Frontal cortex (tissue), 4 donors: ENCODE measurements around the gene SLC8A3. TPM values are rescaled to one million over a fixed set of nuclear protein-coding genes. Genes with fewer than 3 reads are reported as not detected.

Experiments
- DNase-seq, 2 donors: peaks; one replicate each; pipeline ENCODE4 v3.0.0; 2012; ENCODE audit warnings: low spot score in 2 of 2
- FAIRE-seq: peaks from 2 replicates; lab custom pipeline; 2012; peaks lifted over from hg19 to GRCh38; lab: Jason Lieb, UNC
- total RNA-seq: library from RNA; depleted of rRNA; stranded (reverse); fragments of >200 nt; gene quantifications from one replicate; pipeline ENCODE4 v1.2.3, GENCODE V29; 2014
- donor health status: control.
- donor health status: control.
- donor health status: control.

The SLC8A3 gene
- total RNA-seq, 1 donor from 2014 or later, result 43.6 TPM

DNA sequence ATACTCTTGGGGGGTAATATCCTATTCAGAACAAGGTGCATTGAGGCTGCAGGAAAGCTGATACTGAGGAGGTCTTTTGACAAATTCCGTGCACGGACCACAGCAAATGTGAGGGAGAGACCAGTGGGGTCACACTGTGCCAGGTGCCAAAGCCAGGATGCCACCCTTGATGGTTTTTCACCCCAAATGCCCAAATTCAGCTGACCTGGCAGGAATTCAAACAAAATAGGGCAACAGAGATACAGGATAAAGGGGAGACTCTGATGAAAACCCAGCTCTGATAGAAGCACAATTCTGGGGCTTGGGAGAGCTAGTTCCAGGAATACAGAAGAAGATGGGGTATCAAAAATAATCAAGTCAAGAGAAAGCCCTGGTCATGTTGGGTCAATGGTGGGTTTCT lies 55.3 kb downstream of the SLC8A3 start:
- DNase-seq, result no peak
- no peak for FAIRE-seq

DNA sequence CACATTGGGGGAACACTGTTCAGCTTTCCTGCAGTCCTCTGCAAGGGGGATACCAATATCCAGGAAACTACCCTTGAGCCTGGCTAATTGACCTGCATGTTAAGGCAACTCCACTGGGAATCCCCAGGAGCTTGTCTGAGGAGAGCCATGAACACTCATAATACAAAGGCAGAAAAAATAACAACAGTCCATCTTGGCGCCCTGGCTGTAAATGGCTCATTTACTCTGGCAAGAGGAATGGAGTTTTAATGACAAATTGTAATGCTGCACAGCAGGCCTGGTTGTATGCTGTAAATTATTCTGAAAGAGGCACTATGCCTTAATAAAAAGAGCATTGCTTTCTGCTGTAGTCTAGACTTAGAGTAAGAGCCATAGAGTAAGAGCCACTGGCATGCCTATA lies 58.3 kb downstream of the SLC8A3 start:
- DNase-seq, result no peak
- no peak for FAIRE-seq

DNA sequence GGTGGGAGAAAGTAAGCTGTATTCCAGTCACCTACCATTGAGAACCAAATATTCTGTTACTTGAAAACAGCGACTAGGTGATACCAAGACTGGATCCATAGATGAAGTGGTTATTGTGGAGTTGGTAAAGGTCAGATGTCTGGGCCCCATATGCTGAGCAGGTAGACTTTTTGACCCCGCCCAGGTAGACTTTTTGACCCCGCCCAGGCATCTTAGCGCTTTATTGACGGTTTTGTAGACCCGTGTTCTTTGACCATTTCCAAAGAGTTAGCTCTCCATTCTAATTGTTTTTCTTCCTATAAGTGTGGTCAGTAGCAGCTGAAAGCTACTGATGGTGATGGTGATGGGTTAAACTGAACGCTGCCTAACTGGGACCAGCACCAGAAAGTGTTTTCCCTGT lies 61.6 kb downstream of the SLC8A3 start:
- FAIRE-seq (no peak), DNase-seq (no peak)

DNA sequence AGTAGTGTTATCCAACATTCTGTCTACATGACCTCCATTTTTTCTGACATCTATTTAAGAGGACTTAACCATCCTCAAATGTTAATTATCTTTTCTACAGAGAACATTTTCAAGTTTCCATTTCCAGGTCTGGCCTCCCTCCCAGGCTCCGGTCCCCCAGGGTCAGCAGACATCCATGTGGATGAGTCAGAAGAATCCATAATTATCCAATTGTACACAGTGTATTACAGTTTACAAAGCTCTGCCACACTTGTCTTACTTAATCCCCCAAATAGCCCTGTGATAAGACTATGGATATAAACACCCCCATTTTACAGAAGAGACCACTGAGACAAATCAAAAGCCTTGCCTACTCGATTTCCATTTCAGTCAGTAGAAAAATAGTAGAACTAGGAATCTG lies 65.0 kb downstream of the SLC8A3 start:
- no peak for DNase-seq
- FAIRE-seq, result no peak

DNA sequence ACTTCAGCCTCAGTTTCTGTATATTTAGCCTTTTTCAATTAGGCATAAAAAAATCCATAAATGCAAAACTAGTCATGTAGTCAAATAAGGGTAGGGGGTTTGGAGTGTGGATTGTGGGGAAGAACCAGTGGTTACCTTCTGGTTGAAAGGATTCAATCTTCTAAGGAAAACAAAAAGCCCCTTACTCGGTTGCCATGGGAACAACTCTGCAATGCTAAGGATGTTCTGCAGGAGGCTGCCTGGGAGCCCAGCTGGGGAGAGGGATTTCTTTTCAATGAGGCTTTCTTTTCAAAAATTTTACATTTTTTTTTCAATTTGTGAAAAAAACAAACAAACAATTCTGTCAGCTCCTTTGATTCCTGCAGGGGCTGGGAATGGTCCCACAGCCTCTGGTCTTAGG lies 67.2 kb downstream of the SLC8A3 start:
- no peak for DNase-seq
- FAIRE-seq, result no peak

DNA sequence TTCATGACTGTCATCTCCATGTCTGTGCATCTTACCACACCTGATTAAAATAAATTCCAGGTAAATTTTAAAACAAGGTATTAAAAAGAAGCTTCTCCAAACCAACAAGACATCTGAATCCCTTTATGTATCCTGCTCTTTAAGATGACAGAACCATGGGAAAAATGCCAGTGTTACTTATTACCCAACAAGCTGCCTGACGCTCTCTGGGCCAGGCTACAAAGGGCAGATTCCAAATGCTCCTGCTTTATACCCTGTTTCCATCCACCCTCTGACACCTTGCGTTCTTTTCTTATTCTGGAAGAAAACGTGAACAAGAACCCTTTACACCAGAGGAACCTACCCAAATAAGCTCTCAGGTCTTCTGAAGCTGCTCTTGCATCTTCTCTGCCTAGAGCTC lies 70.7 kb downstream of the SLC8A3 start:
- DNase-seq (no peak), FAIRE-seq (no peak)

DNA sequence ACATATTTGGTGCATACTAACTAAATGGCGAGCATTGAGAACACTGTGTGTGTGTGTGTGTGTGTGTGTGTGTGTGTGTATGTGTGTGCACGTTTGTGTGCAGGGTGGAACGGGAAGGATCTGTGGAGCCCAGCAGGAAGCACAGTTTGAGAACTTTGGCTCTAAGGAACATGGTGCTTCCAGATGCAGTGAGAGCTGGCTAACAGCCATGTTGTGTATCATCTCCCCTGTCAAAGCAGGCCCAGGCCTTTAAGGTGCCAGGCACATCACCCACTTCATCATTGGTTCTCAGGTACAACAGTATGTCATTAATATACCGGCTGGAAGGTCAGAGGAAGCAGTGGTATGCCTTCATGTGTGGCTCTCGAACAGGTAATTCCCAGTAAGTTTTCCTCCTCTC lies 72.5 kb downstream of the SLC8A3 start:
- DNase-seq (no peak), FAIRE-seq (no peak)

DNA sequence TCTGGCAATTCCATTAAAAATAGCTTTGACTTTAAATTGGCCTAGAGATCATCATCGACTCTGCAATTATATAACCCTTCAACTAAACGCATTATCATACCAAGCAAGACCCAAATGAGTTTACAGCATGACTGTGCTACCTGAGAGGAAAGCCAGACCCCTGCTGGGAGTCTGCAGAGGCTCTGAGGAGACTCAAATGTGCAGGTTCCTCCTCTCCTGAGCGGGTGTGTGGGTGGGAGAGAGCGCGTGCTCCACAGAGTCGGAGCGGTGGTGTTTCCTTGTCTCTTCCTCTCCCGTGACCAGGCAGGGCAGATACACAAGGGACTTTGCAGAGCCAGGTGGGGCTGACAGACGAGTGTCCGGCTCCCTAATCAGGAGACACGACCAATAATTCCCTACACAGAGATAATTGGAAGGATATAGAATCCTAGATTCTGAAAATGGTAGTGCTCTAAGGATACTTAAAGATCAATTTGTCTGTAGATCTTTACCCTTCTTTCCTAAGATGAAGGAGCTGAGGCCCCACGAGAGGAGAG lies 74.1 kb downstream of the SLC8A3 start:
- DNase-seq (no peak), FAIRE-seq (no peak)

DNA sequence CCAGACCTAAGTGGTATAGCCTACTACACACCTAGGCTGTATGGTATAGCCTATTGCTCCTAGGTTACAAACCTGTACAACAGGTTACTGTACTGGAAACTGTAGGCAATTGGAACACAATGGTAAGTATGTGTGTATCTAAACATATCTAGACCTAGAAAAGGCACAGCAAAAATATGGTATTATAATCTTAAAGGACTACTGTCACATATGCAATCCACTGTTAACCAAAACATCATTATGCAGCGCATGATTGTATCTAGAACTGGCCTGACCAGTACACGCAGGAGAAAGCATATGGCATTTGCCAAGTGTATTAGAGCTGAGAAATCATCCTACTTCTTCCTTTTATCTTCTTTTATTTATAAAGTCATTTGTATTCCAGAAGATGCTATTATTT lies 75.5 kb downstream of the SLC8A3 start:
- FAIRE-seq, result no peak
- no peak for DNase-seq

DNA sequence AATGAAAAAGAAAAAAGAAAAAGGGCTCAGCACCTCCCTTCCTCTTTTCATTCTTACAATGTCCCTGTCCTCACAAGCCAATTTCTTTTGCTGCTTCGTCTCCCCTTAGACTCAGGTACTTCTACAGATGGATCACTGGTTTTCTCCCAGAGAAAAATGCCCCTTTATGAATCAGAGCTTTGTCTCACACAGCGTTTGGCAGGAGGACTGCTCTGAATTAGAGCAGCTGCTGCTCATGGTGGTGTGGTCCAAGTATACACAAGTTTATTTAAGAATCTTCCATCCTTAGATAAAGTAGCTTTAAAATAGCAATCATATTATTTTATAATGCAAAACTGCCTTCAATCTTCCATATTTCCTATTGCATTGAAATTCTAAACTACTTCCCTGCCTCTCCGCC lies 80.3 kb downstream of the SLC8A3 start:
- no peak for FAIRE-seq
- no peak for DNase-seq

DNA sequence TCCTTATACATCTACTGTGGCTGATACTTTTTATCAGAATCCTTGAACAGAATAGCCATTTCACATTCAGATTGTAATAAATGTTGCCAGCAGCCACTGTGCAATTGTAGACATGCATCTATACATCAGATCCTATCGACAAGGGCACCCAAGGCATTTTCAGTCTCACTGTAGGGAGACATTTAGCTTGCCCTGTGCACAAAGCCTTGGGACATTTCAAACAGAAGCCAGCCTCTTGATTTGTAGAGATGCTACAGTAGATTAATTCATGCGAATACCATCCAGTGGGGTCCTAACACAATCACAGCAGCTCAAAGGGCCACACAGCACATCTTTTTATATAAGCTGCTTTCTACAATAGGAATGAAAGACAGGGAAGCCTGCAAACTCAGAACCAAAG lies 81.4 kb downstream of the SLC8A3 start:
- DNase-seq (no peak), FAIRE-seq (no peak)

DNA sequence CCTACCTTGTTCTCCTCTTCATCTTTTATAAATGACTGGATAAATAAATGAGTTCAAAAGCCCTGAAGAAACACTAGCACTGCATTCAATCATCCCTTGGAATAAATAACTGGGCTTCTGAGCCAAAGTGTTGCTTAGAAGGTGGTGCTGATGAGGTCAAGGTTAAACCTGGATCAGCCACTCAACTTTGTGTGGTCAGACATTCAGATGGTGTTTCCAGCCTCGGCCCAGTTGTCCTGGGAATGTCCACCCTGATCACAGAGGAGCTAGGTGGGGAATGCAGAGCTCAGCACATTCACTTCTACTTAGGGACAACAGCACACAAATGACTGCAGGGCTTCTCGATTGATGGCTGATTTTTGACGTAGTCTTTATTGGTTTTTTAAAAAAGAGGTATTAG lies 88.7 kb downstream of the SLC8A3 start:
- no peak for FAIRE-seq
- no peak for DNase-seq

DNA sequence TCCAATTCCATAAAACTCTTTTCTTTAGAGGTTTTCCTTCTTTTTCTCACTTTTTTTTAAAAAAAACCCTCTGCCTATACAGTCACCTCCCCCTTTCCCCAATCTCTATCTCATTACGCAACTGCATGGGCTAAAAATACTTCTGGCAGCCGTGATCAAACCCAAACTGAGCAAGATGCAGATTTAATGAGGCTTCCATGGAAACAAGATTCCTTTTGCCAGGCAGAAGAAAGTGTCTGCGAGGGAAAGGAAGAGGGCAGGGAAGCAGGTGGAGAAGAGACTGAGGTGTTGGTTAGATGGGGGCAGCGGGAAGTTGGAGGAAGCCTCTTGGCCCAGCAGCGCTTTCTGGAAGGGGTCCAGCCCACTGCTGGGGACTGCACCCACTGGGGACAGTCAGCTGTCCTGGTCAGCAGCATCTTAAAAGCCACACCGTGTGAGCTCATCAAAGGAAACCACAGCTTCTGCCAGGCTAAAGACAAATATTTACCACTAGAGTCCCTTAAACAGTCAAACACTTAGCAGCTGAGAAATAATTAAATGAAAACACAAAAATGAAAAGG lies 90.4 kb downstream of the SLC8A3 start:
- DNase-seq (no peak), FAIRE-seq (no peak)

DNA sequence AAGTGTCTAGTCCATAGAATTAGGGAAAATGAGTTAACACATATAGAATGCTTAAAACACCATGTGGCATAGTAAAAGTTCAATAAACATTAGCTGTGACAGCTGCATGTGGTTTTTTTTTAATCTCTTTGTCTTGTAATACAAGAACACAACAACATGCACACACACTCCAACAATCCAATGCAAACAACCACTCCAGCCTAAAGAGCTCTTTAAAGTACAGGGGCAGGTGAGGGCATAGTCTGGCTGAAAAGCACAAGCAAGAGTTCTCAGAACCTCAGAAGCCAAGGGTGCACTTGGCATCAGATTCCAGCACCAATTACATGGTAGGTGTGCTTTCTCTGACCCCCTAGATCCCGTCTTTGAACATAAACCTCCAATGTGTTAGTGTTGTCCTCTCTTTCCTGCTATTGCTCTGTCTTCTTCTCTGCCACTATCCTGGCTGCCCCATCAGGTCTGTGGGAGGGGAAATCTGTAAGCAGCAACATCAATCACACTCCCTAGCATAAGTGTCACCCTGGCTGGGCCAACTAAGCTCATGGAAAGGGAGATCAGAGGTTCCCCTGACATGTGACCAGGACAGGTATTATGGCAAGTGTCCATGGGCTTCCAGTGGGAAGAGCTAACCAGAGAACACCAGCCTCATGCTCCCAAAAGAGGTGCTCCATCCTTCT lies 91.0 kb downstream of the SLC8A3 start:
- DNase-seq (no peak), FAIRE-seq (no peak)

DNA sequence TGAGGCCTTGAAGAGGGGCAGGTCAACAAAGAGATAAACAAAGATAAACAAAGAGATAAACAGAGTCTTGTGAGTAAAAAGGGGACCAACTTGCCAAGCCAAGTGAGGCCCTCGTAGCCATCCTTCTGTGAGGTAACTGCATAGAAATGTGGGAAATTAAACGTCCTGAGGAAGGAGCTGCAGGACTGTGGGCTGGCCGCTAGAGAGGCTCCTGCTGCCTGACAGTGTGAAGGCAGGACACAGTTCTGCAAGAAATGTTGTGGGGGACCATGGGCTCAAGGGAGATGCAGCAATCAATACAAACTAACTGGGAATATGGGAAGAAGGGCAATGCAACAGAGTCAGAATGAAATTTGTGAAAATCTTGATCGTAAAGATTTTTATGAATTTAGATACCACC lies 91.9 kb downstream of the SLC8A3 start:
- FAIRE-seq (no peak), DNase-seq (no peak)

DNA sequence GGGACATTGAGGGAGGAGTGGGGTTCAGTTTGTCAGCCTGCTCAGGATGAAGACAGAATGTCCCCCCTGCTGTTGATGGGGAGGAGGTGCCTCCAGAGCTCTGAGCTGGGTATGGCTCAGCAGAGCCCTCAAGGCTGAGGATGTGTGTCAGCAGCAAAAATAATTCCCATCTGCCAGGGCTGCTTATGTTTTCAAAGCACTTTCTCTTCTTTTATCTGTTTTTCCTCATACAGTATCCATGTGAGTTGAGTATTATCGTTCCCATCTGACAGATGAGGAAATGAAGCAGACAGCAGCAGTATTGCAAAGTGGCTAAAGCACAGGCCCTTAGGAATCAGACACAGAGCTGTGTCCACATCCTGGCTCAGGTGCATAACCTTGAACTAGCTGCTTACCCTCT lies 94.1 kb downstream of the SLC8A3 start:
- no peak for DNase-seq
- FAIRE-seq, result no peak

DNA sequence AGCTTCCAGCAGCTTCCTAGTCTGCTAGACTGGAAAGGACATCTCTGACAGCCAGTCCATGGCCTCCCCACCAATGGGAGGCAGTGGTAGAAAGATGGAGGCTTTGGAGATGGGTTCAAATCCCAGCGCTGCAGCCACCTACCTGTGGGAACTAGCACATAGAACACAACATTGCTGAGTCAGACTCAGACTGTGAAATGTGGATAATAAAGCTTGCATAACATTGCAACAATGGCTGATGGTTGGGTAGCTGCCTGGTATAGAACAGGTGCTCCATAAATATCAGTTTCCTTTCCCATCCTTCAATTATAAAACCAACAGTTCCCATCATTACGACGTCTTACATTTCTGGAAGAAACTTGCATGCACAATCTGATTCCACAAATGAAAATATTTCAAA lies 94.6 kb downstream of the SLC8A3 start:
- FAIRE-seq, result no peak

DNA sequence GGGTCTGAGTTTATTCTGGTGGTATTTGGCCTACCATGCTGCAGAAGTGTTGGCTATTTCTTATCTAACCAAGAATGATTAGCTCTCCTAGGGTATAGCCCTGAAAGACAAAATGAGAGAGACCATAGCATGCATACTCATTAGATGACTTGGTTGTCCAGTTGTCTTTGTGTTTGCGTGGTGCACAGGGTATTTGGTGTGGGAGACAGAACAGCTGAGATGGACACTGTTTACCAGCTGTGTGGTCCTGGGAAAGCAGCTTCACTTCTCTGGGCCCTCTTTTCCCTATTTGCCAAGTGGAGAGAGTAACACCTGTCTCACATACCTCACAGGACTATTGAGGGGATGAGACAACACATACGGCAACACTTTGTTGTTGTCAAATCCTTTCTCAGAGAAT lies 95.6 kb downstream of the SLC8A3 start:
- no peak for FAIRE-seq

More for the DNA sequence above, 94.6 kb downstream of the SLC8A3 start:
- DNase-seq, result no peak

DNA sequence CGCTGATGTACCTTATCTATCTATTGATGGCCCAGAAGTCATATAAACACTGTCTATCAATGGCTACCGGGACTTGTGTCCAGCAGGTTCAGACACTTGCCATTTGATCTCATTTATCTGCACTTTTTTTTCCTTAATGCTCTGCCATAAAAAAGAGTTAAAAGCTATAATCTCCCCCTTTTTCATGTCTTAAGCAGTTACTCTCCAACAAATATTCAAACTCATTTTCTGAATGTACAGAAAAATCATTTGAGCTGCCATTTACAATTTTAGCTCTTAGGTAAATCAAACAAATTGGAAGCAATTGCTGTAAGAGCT lies 101.4 kb downstream of the SLC8A3 start:
- DNase-seq (no peak), FAIRE-seq (no peak)

More for the DNA sequence above, 95.6 kb downstream of the SLC8A3 start:
- DNase-seq, result no peak

DNA sequence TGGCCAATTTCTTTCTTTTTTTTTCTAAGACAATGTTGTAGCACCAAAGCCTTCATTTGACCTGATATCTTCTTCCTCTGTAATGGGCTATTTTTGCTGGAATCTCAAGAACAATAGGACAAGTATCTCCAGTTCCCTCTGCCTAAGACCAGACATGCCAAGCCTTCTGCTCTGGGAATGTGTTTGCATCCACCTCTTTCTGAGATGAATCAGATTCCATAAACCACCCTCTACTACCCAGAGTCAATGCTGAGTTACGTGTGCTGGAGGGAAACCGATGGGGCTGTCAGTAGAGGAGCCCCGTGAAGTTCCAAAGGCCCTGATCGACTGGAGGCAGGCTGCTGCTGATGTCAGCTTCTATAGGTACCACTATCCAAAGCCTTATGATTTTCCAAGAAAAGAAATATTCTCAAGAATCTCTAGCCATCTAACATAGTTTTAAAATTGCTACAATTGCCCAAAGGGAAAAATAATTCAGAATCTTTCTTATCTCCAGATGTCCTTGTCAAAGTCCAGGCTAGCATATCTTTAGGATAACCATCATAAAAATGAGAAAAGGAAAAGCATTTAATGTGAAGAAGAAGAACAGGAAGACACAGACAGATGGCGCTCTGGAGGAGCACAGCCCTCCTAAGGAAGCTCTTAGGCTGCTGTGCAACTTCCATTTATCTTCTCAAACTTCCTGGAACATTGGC lies 101.9 kb downstream of the SLC8A3 start:
- FAIRE-seq, result no peak

DNA sequence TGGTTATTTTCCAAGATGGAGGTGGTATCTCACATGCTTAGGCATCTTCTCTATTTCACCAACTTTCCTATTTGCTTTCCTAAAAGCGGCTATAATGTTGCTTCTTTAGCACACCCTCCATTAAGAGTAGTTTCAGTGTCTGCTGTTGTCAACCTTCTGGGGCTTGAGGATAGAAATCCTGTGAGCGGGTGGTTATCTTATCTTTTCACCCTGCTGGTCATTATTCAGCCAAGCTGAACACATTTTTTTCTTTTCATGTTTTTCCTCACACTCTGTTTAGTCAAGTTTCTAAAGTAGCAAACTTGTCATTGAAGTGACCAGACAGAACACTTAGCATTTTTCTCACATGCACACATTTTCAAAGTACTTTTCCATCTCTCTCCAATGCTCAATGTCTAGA lies 104.5 kb downstream of the SLC8A3 start:
- DNase-seq, result no peak

More for the DNA sequence above, 101.9 kb downstream of the SLC8A3 start:
- no peak for DNase-seq

More for the DNA sequence above, 104.5 kb downstream of the SLC8A3 start:
- no peak for FAIRE-seq
